GM21529 (cell line): ENCODE data around the gene RNF115.

ENCODE experiments used
- ATAC-seq: cut with Tn5 transposase; IDR thresholded peaks from one replicate; pipeline ENCODE4 v1.9.1; 2021; ENCODE audit not compliant: unreplicated experiment

RNF115 gene

DNA sequence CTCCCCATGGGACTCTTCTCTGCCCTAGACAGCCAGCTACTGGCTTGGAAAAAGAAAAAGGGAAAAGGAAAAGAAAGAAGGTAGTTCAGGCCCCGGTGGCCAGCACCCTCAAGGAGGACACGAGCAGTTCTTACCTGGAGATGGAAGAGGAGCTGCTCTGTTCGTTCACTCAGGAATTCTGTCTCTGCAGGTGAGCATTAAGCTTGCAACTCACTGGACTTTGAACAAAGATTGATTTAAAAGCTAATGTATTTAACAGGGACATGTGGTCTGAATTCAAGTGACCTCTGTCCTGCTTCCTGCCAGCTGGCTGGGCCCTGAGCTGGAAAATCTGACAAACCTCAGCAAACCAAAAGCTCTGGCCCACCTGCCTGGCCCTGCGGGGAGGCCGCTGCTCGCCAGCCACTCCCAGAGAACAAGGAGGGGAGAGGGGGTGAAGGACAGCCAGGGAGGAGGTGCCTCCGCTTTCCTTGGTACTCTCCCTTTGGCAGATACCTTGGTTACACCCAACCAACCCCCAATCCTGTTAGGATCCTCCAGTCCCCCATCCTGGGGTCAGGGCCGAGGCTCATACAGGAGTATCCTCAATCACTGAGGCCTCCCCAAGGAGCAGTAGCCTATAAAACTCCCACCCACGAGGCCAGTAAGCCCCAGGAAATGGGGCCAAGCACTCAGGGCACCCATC is 116.6 kb downstream of the RNF115 start, which contains the start of gene PDZK1:
TSS of gene PDZK1 (minus strand) at position 186 of the 685 bp plus-strand sequence. CDS start 19,347 bp downstream, outside the sequence.
- ATAC-seq: no peak

DNA sequence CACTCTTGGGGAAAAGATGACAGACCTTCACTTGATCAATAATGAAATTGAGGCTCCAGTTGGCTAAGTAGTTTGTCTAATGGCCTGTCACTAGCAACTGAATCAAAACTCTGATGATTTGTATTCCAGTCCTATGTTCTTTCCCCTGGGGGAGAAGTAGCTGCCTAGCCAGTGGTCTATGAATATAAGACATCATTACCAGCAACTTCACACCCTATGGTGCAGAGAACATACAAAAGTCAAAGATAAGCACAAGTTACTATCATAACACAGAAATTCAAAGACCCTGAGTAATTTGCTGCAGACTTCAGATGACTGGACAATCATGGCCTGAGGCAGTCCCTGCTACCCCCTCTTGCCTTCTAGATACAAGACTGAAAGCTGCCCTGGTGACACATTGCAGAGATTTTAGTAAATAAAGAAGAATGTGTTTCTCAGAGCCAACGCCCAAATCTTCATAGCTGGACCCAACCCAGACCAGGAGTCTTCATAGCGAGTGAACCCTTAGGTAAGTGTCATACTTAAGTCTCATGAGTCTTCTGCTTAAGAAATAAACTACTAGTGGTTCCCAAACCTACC is 117.7 kb downstream of the RNF115 start:
- no peak for ATAC-seq

DNA sequence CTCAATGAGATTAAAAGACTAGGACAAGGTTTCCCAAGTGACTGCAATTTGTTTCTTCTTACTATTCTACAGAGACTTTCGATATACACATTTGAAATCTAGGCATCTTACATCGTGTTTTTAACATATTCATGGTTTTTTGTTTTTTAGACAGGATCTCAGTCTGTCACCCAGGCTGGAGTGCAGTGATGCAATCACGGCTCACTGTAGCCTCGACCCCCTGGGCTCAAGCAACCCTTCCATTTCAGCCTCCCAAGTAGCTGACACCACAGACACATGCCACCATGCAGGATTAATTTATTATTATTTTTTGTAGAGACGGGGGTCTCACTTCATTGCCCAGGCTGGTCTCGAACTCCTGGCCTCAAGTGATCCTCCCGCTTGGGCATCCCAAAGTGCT is 118.3 kb downstream of the RNF115 start:
- no peak for ATAC-seq

DNA sequence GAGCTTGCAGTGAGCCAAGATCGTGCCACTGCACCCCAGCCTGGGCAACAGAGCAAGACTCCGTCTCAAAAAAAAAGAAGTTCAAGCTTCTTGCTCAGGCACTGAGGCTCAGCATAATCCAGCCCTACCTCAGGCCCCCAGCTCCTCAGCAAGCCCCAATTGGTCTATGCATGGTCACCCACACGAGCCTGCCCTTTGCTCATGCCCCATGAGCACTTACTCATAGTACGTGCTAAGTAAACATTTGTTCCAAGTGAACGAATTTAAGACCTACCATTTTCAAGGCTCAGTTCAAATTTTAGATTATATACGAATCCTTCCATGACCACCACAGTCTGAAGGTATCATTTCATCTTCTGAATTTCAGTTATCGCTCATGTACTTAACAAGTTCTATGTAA is 121.1 kb downstream of the RNF115 start:
- ATAC-seq: no peak

DNA sequence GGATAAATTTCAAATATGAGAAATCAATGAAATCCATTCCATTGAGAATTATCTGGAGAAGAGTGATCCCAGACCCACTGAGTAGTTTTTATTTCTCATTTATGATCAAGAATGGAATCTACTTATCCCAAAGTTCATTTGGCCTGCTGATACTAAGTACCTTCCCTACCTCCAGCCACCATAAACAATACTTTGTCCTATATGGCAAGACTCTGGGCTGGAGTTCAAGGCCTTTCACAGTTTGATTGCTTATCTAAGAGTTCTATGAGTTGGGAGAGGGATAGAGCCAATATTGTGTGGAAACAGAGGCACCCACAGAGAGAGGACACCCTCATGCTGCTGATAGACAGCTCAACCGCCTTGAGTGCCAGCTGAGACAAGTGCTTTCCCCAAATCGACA is 121.8 kb downstream of the RNF115 start:
- ATAC-seq: no peak

DNA sequence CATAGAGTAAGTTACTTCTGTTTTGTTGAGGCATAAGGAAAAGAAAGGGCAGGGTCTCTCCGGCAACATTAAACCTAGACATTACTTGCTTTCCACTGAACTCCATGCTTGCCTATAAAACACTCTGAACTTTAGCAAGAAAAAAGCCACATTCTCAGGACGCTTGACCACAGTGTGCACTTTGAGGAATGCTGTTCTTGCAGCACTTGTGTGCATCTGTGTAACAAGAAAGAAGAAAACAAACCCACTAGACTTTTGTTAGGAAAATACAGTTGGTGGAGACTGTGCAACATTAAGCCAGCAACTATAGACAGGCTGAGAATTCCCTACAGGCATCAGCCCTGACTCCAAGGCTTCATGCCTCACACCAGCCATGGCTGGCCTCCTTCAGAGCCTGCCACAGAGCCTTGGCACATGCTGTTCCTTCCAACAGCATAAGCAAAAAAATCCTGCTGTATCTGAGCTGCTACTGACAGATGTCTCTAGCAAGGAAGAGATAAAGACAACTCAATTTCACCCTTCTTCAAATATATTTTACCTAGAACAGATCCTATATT is 122.5 kb downstream of the RNF115 start:
- ATAC-seq: no peak

DNA sequence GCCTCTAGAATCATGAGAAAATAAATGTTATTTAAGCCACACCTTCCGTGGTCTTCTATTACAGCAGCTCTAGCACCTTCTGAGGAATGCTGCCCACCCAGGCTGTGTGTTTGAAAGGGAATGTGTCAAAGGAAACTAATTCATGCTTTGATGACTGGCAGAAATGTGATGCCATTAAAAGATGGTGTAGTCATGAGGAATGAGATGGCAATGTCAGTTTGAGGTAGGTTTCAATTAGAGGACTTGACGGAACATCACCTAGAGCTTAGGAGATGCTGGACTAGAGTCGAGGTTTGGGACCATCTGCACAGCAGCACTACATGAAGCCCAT is 127.3 kb downstream of the RNF115 start:
- no peak for ATAC-seq

DNA sequence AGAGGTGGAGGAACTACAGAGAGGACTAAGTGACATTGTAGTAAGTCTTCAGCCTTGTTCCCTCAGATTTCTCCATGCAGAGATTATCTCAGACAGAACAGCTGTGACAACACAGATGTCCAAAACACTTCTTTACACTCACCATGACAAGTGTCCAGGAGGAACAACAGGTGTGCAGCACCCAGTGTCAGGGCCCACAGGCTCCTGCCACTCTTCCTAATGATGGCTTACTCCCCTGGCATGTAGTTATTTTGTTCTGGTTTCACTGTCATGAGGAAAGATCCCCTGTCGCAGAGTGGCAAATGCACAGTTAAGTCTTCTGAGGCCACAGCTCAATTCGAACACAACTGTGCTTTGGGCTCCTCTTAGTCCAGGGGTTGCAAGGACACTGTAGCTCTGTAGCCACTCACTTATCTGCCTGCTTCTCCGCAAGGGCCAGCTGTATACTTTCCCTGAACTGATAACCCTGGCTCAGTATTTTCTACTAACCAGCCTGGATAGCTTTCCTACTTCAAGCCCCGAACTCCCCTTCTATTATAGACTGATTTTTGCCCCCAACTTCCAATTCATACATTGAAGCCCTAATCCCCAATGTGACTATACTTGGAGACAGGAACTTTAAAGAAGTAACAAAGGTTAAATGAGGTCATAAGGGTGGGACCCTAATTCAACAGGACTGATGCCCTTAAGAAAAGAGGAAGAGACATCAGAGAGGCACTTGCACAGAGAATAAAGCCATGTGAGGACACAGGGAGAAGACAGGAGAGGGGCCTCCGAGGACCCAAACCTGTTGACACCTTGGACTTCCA is 127.9 kb downstream of the RNF115 start:
- no peak for ATAC-seq

DNA sequence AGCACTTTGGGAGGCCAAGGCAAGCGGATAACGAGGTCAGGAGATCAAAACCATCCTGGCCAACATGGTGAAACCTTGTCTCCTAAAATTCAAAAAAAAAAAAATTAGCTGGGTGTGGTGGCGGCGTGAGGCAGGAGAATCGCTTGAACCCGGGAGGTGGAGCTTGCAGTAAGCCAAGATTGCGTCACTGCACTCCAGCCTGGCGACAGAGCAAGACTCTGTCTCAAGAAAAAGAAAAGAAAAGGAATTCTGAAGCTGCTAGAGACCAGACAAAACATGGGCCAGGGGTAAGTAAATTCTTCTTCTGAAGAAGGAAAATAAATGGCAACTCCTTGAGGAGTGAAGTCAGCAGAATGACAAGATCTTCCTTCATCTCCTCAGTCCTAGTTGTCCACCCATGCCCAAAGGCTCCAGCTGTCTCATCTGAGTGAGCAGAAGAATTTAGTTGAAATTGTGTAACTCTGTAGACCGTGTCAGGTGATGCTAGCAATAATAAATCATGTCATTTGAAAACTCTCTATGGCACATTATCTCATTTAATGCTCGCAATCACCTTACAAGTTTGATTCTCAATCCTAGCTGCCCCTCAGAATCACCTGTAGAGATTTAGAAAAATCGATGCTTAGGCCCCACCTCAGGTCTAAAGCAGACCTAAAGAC is 131.0 kb downstream of the RNF115 start:
- ATAC-seq: no peak

DNA sequence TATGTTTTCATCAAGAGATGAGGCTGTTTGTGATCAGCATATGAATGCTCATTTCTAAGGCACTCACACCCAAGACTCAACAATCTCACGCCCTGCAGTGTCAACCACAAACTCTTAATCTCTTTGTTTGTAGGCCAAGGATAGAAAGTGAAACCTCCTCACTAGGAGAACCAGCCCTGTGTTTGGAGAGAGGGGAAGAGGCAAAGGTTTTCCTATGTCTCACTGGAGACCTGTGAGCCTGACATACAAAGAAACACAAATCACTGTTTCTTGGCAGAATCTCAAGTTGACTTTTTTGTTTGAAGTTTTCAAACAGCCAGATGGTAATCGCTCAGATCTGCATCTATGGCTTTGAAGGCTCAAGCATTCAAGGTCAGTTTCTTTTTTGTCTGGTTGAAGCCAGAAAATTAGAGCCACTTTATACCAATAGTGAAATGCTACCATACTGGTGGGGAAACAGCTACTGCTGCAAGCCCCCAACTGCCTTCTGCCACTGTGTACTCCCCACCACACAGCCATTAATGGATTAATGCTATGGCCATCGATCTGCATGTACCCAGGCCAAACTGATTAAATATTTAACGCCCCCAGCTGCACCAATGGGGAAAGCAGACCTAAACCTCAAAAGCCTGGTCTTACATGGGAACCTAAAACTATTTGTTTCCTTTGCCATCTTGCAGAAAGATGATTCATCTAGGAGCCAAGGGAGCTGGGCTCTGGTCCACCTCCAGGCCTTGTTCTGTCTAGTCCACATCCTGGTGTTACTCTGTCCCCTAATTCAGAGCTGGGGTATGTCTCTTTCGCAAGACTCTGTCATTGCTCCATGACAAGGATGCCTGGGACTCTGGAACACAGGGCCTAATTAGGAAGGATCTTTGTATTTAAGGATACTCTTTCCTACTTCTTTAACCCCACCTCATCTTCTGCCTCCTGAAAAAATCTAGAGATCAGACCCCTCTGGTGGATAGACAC is 133.0 kb downstream of the RNF115 start:
- ATAC-seq: peak; percentile 64

DNA sequence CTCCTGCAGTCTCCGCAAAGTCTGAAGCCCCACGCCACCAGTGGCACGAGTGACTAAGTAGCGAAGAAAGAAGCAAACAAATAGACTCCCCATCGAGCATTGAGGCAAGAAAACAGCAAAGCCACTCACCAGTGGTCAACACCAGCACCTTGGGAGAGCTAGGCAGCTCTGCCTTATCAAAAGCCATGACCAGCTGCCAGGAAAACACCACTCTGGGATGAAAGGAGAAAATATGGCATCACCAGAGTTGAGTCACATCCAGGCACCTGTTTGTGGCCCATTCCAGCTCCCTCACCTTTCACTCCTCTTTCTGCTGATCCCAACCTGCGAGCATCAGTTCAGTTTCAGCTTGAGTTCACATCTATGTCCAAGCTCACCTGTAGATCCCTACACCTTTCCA is 134.0 kb downstream of the RNF115 start:
- ATAC-seq: no peak

DNA sequence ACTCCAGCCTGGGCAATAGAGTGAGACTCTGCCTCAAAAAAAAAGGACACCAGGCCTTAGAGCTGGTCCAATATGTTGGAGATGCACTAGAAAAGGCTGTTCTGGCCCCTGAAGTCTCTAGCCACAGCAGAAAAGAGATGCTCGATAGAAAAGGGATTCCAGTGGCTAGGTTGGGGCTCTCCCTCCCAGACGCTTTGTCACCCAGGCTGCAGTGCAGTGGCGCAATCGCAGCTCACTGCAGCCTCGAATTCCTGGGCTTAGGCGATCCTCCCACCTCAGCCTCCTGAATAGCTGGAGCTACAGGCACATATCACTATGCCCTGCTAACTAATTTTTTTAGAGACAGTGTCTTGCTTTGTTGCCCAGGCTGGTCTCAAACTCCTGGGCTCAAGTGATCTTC is 135.0 kb downstream of the RNF115 start:
- no peak for ATAC-seq
